ENCODE results near the gene RAD18. TPM values are rescaled to one million over a fixed set of nuclear protein-coding genes. Genes with fewer than 3 reads are reported as not detected.

RAD18 gene
- total RNA-seq, 1 donor from 2014 or later = 21.3 TPM

DNA sequence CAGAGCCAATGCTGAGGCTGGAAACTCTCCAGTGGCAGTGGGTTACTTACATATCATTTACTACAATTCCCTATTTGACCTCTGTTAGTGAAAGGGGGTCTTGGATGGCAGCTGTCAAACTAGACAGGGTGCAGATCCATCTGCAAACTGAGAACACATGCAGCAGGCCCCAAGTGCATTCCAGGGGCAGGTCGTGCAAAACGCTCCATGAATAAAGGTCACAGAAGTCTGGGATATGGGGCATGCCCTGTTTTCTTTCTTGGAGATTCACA is 25.0 kb upstream of the RAD18 start:
- no peak for DNase-seq (ENCODE audit: extremely low spot score, unreplicated experiment)
- no peaks in the 10 kb centered on the region for H3K9me3 Mint-ChIP-seq
- TF ChIP-seq, protein P1, sequence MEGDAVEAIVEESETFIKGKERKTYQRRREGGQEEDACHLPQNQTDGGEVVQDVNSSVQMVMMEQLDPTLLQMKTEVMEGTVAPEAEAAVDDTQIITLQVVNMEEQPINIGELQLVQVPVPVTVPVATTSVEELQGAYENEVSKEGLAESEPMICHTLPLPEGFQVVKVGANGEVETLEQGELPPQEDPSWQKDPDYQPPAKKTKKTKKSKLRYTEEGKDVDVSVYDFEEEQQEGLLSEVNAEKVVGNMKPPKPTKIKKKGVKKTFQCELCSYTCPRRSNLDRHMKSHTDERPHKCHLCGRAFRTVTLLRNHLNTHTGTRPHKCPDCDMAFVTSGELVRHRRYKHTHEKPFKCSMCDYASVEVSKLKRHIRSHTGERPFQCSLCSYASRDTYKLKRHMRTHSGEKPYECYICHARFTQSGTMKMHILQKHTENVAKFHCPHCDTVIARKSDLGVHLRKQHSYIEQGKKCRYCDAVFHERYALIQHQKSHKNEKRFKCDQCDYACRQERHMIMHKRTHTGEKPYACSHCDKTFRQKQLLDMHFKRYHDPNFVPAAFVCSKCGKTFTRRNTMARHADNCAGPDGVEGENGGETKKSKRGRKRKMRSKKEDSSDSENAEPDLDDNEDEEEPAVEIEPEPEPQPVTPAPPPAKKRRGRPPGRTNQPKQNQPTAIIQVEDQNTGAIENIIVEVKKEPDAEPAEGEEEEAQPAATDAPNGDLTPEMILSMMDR (conservative IDR thresholded peaks at IDR 0.05) = no peak
- H3K27me3 Mint-ChIP-seq = no peaks in the 10 kb centered on the region
- H3K4me1 Mint-ChIP-seq (ENCODE audit: unreplicated experiment) = peaks cover 24% of the 10 kb centered on the region
- H3K4me3 Mint-ChIP-seq = peak overlapping the region; percentile 59
- no peaks in the 10 kb centered on the region for H3K36me3 Mint-ChIP-seq
- H3K27ac Mint-ChIP-seq = no peak overlapping the region

DNA sequence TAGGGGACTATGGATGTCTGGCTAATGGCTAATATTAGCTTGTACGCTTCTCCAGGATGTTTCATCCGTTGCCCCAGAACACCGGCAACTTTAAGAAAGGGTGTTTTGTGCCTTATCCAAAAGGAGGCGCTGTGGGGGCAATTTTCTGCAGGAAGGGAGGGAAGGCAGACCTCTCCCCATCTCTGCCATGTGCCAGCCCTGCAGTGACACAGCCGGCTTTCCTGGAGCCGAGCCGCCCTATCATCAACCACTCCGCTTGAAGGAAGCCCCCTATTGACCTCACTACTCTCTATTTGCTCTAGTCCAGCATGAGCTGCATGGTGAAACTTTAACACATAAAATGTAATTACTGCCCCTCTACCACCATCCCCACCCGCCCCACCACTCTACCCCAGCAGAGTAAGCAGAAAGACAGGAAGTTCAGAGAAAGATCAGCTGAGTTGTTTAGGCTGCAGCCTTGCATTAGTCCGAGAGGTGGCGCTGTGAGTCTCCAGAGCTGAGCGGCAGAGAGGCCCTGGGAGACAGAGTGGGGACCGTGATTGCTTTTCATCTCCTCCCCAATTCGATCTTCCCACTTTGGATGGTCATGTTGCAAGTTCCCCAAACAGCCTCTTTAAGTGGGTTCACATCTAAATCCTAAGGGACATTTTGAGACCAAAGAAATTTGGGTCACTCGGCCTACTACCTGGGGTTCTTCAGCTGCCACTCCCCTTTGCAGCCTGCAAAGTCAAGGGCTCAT is 24.5 kb upstream of the RAD18 start:
- Mint-ChIP-seq H3K4me1 (ENCODE audit: unreplicated experiment) (peaks cover 27% of the 10 kb centered on the region), H3K9me3 (no peaks in the 10 kb centered on the region), H3K27ac (no peak overlapping the region), H3K27me3 (no peaks in the 10 kb centered on the region), H3K36me3 (no peaks in the 10 kb centered on the region), H3K4me3 (peak overlapping the region; percentile 59)
- TF ChIP-seq, protein P1 (conservative IDR thresholded peaks at IDR 0.05) = peak; percentile 89
- DNase-seq (ENCODE audit: extremely low spot score, unreplicated experiment) = no peak

DNA sequence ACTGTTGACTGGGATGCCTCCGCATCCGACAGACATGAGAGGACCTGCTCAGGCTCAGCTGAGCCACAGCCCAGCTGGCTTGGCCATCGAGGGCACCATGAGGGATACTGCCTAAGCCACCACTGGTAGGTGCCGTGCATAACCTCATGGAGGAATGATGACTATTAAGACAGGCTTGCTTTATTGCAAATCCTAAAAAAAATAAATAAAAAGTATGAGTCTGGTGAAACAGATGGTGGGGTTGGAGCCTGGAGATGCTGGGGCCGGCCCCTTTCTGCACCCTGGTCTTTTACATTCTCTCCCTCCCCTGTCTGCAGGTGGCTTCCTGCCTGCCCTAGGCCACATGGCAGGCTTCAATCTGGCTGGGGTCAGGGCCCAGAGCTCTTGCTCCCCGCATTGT is 24.0 kb upstream of the RAD18 start:
- Mint-ChIP-seq H3K9me3 (no peaks in the 10 kb centered on the region), H3K4me3 (no peak overlapping the region), H3K27ac (no peak overlapping the region), H3K36me3 (no peaks in the 10 kb centered on the region), H3K4me1 (ENCODE audit: unreplicated experiment) (peaks cover 32% of the 10 kb centered on the region), H3K27me3 (no peaks in the 10 kb centered on the region)
- no peak for DNase-seq (ENCODE audit: extremely low spot score, unreplicated experiment)
- TF ChIP-seq, protein P1 (conservative IDR thresholded peaks at IDR 0.05) = no peak

DNA sequence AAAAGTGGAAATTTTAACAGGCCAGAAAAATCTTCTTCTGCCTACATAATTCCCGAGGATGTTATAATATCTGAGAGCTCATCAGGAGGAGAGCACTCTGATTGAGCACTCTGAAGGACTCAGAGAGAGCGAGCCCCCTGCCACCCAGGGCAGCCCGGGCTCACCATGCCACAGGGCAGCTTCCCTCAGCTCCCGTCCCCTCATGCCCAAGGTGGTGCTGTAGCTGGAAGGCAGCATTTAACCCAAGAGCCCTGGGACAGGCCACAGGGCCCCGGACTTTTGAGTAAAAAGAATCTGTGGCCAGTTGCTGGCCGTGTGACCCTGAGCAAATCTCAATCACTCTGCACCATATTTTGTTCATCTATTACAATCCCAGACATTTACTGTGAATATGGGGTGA is 23.5 kb upstream of the RAD18 start:
- TF ChIP-seq, protein P1 (conservative IDR thresholded peaks at IDR 0.05) = no peak
- Mint-ChIP-seq H3K36me3 (no peaks in the 10 kb centered on the region), H3K27me3 (no peaks in the 10 kb centered on the region), H3K9me3 (no peaks in the 10 kb centered on the region), H3K4me3 (no peak overlapping the region), H3K4me1 (ENCODE audit: unreplicated experiment) (peaks cover 36% of the 10 kb centered on the region), H3K27ac (no peak overlapping the region)
- DNase-seq (ENCODE audit: extremely low spot score, unreplicated experiment) = no peak

DNA sequence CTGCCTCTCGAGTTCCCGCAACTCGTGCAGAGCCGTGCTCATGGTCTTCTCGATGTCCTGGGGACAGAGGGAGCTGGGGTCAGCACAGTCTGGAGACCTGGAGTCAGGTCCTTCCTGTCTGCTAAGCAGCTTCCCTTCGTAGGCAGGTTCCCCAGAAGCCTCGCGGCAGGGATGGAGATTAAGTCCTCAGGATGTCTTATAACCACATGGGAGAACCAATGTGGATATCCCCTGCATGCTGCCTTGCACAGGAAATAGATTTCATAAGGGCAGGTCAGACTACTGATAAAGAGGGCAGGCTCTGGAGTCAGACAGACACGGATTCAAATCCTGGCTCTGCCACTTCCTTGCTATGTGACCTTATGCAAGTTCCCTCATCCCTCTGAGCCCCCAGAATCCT is 22.6 kb upstream of the RAD18 start:
- H3K27ac Mint-ChIP-seq = no peak overlapping the region
- no peak for DNase-seq (ENCODE audit: extremely low spot score, unreplicated experiment)
- H3K27me3 Mint-ChIP-seq = no peaks in the 10 kb centered on the region
- no peaks in the 10 kb centered on the region for H3K36me3 Mint-ChIP-seq
- TF ChIP-seq, protein P1 (conservative IDR thresholded peaks at IDR 0.05) = no peak
- H3K9me3 Mint-ChIP-seq = no peaks in the 10 kb centered on the region
- H3K4me3 Mint-ChIP-seq = no peak overlapping the region
- H3K4me1 Mint-ChIP-seq (ENCODE audit: unreplicated experiment) = peaks cover 36% of the 10 kb centered on the region

DNA sequence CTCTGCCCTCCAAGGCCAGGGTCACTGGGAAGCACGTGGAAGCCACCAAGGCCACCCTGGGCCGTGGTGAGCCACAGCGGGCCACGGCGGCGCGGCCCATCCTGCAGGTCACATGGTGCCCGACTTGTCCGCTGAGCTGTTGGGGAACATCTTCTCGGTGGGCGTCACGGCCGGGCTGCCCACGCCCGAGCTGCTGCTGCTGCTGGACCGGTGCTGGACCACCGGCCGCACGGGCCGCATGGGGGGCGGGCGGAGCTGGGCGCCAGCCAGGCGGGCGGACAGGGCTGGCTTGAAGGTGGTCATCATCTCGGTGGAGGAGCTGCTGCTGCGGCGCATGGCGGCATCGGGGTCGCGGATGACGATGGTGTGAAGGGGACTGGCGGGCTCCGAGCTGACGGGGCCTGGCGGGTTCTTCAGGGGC is 22.1 kb upstream of the RAD18 start:
- Mint-ChIP-seq H3K9me3 (no peaks in the 10 kb centered on the region), H3K27ac (no peak overlapping the region), H3K36me3 (no peaks in the 10 kb centered on the region), H3K4me3 (no peak overlapping the region), H3K4me1 (ENCODE audit: unreplicated experiment) (peaks cover 36% of the 10 kb centered on the region), H3K27me3 (no peaks in the 10 kb centered on the region)
- no peak for DNase-seq (ENCODE audit: extremely low spot score, unreplicated experiment)
- TF ChIP-seq, protein P1 (conservative IDR thresholded peaks at IDR 0.05) = no peak
